ENCODE measurements around the gene OR5M10.
"Not testable (repeated sequence)": the region's sequence is repeated elsewhere in the genome, so short reads cannot be mapped to it uniquely, and the experiment has no call there.

Gene OR5M10

DNA sequence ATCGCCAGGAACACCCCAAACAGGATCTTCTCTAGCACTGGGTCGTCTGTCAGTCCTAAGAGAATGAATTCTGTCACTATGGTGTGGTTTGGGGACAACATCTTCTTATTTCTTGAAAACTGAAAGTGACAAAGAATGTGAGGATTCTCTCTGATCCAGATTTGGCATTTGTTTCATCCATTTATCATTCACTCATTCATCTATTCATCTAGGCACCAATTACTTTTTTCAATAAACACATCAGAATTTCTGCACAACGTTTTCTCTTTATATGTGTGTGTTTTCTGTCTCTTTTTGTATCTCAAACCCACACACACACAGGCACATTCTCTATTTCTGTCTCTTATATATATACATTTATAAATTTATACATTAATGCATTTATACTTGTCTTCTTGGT, at the start of gene OR5M10:
TSS of gene OR5M10 (minus strand) at position 101 of the 400 bp plus-strand sequence. CDS start at position 101, 0 bp downstream.
- H3K4me3 ChIP-seq (ENCODE audit: low read length) = no peak within 1 kb of the TSS
- TF ChIP-seq, protein P1, sequence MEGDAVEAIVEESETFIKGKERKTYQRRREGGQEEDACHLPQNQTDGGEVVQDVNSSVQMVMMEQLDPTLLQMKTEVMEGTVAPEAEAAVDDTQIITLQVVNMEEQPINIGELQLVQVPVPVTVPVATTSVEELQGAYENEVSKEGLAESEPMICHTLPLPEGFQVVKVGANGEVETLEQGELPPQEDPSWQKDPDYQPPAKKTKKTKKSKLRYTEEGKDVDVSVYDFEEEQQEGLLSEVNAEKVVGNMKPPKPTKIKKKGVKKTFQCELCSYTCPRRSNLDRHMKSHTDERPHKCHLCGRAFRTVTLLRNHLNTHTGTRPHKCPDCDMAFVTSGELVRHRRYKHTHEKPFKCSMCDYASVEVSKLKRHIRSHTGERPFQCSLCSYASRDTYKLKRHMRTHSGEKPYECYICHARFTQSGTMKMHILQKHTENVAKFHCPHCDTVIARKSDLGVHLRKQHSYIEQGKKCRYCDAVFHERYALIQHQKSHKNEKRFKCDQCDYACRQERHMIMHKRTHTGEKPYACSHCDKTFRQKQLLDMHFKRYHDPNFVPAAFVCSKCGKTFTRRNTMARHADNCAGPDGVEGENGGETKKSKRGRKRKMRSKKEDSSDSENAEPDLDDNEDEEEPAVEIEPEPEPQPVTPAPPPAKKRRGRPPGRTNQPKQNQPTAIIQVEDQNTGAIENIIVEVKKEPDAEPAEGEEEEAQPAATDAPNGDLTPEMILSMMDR (conservative IDR thresholded peaks at IDR 0.05; ENCODE audit: low read length) = no peak
- no peak for DNase-seq (ENCODE audit: low read depth)

DNA sequence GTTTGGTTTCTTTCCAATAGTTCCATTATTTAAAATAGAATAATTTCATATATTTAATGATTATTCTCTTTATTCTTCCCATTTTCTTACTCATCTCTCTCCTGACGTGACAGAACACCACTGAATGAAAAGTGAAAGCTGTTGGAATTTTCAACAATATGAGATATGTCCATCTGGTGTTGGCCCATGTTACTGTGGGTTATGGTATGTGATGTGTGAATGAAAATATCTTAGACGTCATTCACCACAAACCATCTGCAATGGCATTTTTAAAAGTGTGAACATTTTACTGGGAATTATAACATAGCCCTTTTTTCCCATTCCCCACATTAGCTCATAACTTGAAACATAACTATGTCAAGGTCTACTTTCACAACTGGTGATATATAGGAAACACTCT, 48.4 kb upstream of the OR5M10 start:
- TF ChIP-seq, protein P1 (conservative IDR thresholded peaks at IDR 0.05; ENCODE audit: low read length) = no peak
- no peak for DNase-seq (ENCODE audit: low read depth)
- H3K4me3 ChIP-seq (ENCODE audit: low read length) = no peak overlapping the region

DNA sequence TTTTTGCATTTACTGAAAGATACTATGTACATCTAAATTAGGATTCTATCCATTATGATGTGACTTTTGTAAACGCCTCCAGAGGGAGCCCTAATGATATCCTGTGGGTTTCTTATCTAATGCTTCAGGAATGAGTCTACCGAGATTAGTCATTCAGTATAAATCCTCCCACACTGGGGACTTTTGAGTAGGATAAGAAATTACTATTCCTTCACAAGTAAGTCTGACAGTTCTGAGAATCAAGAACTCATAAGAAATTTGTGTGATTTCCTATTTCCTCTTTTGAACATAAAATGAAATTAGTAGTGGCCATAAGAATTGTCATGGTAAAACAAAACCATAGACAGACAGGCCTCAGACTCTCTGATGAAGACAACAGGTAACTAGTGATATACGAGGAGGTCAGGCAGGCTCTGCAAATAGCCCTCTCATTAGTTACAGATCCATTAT, 47.2 kb upstream of the OR5M10 start:
- DNase-seq (ENCODE audit: low read depth) = peak; percentile 56
- TF ChIP-seq, protein P1 (conservative IDR thresholded peaks at IDR 0.05; ENCODE audit: low read length) = peak; percentile 49
- no peak overlapping the region for H3K4me3 ChIP-seq (ENCODE audit: low read length)

DNA sequence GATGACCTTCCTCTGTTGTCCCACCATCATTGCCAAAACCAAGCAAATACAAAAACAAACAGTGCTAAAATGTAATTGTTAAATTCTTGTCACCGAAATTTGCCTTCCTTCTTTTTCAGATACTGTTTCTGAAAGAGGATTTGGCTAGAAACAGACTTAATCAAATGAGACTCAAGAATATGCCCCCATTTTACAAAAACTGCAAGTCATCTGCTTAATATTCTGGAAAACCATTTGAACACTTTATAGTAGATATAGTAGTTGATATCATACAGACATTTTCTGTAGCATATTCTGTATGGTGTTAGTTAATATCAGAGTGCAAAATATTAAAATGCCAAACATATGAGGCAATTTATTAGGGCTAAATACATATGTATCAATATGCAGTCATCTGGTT, 33.7 kb upstream of the OR5M10 start:
- TF ChIP-seq, protein P1 (conservative IDR thresholded peaks at IDR 0.05; ENCODE audit: low read length) = no peak
- no peak overlapping the region for H3K4me3 ChIP-seq (ENCODE audit: low read length)
- DNase-seq (ENCODE audit: low read depth) = no peak

DNA sequence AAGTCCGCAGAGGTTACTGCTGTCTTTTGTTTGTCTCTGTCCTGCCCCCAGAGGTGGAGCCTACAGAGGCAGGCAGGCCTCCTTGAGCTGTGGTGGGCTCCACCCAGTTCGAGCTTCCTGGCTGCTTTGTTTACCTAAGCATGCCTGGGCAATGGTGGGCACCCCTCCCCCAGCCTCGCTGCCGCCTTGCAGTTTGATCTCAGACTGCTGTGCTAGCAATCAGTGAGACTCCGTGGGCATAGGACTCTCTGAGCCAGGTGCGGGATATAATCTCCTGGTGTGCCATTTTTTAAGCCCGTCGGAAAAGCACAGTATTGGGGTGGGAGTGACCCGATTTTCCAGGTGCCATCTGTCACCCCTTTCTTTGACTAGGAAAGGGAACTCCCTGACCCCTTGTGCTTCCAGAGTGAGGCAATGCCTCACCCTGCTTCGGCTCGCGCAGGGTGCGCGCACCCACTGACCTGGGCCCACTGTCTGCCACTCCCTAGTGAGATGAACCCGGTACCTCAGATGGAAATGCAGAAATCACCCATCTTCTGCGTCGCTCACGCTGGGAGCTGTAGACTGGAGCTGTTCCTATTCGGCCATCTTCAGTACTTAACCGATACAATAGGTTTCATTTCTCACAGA, 14.7 kb upstream of the OR5M10 start:
- H3K4me3 ChIP-seq (ENCODE audit: low read length); DNase-seq (ENCODE audit: low read depth): not testable (repeated sequence)

DNA sequence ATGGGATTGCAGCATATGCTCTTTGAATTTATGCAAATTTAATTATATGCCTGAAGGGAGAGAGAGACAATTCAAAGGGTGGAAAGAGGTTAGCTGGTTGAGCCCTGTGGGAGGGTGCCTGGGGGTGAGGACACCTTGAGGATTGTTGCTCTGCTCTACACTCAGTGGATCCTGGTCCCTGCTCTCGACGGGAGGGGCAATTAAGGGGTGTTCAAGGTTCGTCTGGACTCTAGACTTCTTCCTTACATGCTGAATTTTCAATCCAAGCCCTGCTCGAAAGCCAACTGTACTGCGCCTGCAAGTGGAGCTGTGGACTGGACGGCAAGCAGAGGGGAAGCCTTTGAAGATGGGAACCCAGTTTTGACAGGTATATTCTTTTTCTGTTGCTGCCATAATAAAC, 18.9 kb downstream of the OR5M10 start:
- DNase-seq (ENCODE audit: low read depth) = no peak
- TF ChIP-seq, protein P1 (conservative IDR thresholded peaks at IDR 0.05; ENCODE audit: low read length) = no peak
- no peak overlapping the region for H3K4me3 ChIP-seq (ENCODE audit: low read length)

DNA sequence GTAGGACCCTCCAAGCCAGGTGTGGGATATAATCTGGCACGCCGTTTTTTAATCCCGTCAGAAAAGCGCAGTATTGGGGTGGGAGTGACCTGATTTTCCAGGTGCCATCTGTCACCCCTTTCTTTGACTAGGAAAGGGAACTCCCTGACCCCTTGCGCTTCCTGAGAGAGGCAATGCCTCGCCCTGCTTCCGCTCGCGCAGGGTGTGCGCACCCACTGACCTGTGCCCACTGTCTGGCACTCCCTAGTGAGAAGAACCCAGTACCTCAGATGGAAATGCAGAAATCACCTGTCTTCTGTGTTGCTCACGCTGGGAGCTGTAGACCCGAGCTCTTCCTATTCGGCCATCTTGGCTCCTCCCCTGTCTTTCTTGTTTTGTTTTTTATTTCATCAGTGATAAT, 22.8 kb downstream of the OR5M10 start:
- not testable (repeated sequence) for DNase-seq (ENCODE audit: low read depth); H3K4me3 ChIP-seq (ENCODE audit: low read length)

DNA sequence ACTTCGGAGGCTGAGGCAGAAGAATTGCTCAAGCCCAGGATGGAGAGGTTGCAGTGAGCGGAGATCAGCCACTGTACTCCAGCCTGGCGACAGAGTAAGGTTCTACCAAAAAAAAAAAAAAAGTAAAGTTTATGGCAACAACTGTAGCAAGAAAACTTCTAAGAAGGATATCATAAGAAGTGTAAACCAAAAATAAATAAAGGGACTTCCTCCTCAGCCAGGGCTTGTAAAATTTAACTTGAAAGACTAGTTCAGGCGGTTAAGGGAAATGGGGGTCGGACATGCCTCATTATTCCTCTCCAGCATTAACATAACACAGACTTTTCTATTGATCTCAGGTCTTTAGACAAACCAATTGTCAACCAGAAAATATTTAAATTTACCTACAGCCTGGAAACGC, 32.0 kb downstream of the OR5M10 start:
- DNase-seq (ENCODE audit: low read depth) = no peak
- TF ChIP-seq, protein P1 (conservative IDR thresholded peaks at IDR 0.05; ENCODE audit: low read length) = no peak

More for the DNA sequence above, 32.0 kb downstream of the OR5M10 start:
- no peak overlapping the region for H3K4me3 ChIP-seq (ENCODE audit: low read length)
